ENCODE results near the gene PLS1.

The PLS1 gene

DNA sequence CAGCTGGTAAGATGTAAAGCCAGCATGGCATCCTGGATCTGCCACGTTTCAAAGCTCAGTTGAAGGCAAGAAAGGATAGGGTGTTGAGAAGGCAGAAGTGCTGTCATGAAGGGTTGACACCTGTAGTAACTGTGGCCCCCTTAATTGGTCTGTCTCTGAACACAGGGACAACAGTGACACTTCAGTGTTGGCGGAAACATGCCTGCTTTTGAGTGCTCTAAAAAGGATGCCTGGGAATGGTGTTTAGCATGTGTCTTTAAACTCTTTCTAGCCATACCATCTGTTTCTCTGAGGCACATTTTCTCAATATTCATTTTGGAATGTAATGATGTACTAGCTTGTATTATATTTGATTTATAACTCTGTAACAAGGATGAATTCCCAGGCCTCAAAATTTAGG is 42.1 kb downstream of the PLS1 start:
- no peak for DNase-seq (ENCODE audit: low spot score)

DNA sequence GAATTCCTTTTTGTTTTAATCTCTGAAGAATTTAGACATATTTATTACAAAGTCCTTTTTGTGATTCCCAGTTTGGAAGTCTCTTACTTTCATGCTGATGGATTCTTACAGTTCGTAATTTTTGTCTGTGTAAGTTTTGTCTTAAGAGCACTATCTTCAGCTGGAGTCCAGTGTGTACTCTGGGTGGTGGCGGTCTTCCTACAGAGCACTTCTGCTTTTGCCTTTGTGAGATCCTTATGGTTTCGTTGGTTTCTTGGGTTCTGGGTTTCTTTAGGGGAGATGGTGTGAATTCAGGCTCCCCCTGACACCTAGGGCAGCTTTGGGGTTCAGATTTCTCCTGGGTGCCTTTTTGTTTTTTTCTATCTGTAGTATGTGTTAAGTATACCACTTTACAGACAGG is 45.3 kb downstream of the PLS1 start:
- DNase-seq (ENCODE audit: low spot score) = no peak

DNA sequence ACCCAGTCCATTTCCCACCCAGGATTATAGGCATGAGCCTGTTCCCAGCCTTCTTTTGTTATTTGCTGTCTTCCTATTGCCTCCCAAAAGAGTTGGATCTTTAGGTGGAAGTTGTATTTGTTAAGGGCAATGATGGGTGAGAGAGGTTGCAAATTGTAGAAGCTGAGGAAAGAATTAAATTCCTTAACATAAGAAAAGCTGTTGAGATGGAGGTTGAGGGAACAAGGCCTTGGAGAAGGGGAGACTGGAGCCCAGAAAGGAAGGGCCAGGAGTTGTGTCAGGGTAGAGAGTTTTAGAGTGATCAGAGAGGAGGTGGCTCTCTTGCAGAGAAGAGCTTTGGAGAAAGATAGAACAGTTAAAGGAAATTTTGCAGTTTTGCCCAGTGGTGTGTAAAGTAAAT is 46.8 kb downstream of the PLS1 start:
- no peak for DNase-seq (ENCODE audit: low spot score)

DNA sequence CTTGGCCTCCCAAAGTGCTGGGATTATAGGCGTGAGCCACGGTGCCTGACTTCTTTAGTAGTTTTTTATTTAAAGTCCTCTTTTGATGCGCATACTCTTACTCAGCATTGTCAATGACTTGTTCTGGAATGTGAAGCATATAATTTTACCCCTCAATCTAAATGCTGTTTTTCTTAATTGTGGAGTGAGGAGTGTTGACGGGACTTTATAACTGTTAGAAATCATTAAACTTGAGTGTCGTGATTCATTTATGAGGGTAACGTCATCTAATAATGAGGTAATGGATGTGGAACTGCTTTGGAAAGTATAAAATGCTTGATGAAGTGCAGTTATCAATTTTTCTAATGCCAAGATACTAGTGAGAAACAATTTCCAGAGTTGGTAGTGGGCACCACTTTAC is 48.3 kb downstream of the PLS1 start:
- DNase-seq (ENCODE audit: low spot score) = no peak

DNA sequence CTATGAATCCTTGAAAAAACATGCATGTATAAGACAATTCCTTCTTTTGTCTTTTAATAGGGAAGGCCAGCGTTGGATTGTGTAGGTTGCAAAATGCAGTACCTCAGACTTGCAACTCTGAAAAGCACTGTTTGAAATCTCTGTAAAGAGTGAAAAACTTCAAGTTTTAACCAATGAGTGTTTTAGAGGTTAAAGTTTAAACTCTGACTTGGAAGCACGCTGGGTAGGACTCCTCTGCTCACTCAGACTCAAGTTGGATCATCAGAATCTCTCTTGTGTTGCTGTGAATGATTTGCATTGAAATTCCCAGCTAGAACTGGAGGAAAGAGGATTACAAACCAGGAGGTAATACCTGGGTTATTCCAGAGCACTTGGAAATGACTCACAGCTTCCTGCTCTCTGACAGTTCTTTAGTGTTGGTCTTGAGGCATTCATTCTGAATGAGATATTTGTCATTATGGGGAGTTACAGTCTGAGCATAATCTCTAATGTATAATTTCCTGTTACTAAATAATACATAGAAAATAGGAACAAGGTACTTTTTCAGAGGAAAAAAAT is 49.1 kb downstream of the PLS1 start:
- peak; percentile 60 for DNase-seq (ENCODE audit: low spot score)

DNA sequence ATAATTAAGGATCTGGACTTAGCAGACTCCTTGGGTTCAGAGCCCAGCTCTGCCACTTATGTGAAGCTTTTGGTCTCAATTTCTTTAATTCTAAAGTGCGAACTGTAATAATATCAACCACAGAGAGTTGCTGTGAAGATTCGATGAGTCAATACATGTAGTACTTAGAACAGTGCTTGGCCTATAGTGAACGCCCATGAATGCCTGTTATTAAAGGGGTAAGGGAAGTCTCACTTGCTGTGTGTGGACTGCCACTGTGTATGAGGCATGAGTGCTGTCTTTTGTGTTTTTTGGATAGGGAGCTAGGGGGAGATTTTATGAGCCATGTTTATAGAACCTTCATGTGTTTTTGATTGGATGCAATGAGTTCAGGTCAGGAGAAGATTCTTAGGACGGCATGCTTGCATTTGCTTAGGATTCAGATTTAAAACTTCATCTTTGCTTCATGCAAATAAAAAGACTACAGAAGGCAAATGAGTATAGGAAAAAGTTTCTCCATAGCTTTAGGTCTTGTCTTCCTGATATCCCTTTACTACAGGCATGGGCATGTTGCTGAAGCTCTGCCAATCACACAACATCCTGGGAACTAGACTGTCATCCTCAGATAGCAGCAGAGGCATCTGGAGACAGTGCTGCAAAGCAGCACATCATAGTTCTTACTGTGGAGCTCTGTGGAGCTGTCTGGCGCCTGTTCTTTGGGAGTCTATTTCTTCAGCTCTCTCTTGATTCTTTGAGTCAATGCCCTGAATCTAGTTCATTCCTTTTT is 50.0 kb downstream of the PLS1 start:
- no peak for DNase-seq (ENCODE audit: low spot score)

DNA sequence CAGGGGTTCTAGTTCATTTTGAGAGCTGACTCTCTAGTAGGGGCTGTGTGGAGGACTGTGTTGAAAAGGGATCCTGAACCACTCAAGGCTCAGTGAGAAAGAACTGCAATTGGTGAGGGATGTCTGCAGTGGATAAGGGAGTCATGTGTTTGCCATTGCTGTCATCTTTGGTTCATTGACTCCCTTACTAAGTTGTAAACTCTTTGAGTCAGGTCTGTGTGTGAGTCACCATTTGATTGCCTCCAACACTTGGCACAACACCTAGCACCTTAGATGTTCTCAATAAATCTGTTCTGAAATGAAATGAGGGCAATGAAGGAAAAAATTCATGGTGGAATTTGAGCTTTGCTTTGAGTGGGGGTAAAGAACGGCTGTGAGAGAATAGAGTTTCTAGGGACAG is 51.7 kb downstream of the PLS1 start:
- no peak for DNase-seq (ENCODE audit: low spot score)

DNA sequence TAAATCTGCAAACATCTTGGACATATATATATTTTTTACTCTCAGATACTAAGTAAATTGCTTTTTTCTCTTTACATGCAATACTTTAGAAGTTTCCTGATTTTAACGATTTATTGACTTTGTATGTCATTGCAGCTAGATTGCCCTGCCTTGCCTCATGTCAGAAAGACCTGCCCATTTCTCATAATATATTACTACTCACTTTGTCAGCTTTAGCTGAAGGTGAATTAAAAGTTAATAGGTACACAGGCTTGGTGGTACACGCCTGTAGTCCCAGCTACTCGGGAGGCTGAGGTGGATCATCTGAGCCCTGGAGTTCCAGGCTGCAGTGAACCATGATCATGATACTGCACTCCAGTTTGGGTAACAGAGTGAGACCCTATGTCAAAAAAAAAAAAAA is 52.8 kb downstream of the PLS1 start:
- no peak for DNase-seq (ENCODE audit: low spot score)

DNA sequence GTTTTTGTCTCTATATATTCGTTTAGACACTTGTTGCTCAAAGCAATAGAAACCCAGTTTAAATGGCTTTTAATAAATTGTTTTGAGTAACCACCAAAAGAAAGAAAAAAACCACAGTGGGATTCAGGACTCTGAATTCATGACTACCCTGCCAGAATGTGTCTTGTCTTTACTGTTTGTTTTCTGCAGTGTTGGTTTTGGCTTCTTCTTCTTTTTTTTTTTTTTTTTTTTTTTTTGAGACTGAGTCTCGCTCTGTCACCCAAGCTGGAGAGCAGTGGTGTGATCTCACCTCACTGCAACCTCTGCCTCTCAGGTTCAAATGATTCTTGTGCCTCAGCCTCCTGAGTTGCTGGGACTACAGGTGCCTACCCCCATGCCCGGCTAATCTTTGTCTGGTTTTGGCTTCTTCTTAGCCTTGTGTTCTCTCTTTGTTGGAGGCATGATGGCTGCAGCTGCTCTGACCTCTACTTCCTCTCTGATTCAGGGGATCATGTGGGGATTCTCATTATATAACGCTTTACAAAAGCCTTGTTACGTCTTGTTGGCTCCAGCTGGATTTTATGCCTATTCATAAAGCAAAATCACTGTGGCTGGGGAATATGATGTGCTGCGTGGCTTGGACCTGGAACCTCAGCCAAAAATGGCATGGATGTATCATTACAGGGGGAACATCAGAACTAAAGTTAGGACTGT is 54.0 kb downstream of the PLS1 start:
- DNase-seq (ENCODE audit: low spot score) = no peak

DNA sequence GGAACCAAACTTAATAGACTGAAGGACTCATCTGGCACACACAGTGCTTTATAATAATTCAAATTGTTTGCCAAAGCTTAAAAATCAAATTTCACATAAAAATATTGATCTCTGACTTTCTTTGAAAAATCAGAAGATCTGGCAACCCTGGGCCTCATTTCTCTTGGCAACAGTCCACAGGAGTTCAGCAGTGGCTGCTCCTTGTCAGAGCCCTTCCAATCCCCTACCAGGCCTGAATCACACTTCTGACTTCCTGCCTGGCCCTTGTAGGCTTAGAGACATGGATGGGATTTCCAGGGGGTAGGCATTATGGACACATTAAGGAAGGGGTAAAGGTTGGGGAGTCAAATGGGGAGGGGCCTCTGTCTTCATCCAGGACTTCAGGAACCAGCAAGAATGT is 55.5 kb downstream of the PLS1 start:
- DNase-seq (ENCODE audit: low spot score) = no peak

DNA sequence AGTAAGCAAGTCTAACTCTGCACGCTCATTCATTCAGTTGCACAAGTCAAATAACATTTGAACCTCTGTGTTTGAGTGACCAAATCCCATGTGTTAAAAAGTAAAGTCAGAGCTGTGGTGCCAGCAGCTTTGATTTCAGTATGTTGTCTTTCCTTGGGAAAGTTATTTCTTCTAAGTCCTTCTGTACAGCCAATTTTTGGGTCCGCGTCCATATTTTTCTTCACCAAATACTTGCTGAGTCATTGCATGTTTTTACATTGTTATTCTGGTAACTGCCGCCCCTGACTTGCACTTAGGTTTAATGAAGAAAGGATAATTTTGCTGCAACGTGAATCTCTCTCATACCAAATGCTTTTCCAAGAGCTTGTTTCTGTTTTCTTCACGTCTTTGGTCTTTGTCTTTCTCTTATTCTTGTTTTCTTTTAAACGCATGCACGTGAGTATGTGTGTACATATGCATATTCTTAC is 56.7 kb downstream of the PLS1 start:
- no peak for DNase-seq (ENCODE audit: low spot score)

DNA sequence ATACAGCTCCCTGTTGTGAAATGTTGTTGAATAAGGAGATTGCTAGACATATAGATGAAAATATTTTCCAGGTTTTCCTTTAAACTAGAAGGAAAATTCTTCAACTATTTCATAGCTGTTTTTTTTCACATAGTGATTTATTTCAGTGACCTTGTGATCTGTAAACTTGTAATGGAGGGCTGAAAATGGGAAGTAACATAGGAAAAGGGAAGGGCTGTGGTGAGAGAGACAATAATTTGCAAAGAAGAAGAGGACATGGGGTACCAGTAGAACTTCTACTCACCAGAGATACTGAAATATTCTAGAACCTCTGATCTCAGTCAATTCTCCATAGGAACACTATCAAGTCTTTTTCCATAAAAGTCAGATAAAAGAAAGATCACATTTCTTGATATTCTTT is 60.4 kb downstream of the PLS1 start:
- no peak for DNase-seq (ENCODE audit: low spot score)

DNA sequence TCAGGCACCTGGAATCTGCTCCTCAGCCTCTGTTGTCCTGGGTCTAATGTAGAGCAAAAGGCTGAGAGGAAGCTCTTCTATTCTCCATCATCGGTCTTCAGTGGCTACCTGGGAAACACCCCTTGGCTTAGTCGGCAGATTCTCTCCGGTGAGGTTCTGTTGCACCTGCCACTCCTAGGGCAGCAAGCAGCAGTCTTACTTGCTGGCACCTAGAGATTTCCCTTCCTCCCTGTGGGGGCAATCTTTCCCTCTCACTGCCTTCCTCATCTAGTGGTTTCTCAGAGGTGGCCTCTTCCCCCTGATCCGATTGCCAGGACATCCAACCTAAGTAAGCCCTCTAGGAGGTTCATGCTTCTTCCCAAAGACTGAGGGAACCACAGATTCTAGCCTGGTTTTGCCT is 60.8 kb downstream of the PLS1 start:
- no peak for DNase-seq (ENCODE audit: low spot score)

DNA sequence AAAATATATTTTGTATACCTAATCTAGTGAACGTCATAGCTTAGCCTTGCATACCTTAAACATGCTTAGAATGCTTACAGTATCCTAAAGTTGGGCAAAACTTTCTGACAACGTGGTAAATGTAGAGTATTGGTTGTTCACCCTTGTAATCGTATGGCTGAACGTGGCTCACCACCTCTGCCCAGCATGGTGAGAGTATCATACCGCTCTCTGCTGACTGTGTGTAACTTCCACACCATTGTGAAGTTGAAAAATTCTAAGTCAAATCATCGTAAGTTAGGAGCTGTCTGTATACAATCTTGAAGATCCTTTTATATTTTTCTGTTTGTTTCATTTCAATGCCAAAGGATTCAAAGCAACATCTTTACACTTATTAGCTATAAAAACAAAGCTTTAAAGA is 64.2 kb downstream of the PLS1 start:
- no peak for DNase-seq (ENCODE audit: low spot score)

DNA sequence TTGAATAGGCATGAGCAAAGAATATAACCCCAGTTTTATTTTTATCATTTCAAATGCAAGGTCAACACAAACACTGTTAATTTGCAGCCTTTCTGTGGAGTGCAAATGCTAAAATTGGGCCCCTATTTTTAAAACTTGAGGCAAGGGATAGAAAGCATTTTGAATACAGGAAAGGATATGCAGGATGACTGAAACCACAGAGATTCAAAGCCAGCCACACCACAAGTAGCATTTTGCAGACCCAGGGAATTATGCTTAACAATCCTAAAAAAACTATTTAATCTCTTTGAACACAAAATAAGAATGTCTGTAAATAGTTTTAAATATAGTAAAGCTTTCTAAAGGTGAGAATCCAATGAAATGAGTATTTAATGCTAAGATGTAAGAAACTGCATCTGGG is 64.7 kb downstream of the PLS1 start:
- DNase-seq (ENCODE audit: low spot score) = no peak

DNA sequence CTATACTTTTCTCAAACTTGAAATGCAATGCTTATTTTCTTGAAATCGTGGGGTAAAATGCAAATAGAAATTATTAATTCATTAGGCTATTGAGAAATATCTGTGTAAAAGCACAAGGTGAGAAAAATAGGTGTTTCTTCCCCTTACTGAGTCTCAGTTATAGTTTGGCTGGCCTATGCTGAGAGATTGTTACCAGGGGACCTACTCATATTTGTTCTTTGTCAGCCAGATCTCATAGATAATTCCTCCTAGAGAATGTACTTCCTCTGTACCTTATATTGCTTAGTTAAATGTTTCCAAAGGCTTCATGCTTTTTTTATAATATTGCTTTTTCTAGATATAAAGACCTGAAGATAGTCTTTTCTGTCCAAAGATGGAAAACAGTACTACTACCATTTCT is 67.7 kb downstream of the PLS1 start:
- DNase-seq (ENCODE audit: low spot score) = no peak

DNA sequence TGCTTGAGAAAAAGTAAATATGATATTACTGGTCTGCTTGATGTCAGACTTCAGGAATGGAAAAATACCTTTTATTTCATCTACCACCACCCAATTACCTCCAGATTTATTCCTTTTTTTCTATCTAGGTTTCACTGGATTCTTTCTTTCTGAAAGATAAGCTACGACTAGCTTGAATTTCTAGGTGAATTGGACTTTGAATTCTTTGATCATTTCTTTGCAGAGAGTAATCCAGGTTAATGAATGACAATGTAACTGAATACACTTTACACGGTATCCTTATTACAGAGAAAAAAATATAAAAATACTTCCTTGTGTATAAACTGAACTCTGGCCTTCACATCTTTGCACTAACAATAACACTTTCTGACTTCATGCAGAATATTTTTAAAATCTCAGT is 68.1 kb downstream of the PLS1 start:
- DNase-seq (ENCODE audit: low spot score) = no peak

DNA sequence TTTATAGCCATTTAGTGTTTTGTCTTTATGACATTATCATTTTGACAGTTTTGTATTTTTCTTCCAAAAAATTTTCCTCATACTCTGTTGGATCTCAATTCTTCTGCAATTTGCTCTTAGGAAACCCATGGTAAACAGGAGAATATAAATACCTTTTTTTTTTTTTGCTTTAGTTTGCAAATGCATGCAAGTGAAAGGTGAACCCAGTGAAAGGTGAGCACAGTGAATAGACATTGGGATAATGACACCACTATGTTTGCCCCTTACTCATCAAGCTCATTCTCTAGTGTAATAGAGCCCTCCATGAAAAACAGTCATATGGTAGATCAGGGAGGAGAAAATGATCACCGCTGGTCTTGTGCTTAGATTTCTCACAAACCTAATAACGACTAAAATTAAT is 68.6 kb downstream of the PLS1 start:
- DNase-seq (ENCODE audit: low spot score) = no peak

DNA sequence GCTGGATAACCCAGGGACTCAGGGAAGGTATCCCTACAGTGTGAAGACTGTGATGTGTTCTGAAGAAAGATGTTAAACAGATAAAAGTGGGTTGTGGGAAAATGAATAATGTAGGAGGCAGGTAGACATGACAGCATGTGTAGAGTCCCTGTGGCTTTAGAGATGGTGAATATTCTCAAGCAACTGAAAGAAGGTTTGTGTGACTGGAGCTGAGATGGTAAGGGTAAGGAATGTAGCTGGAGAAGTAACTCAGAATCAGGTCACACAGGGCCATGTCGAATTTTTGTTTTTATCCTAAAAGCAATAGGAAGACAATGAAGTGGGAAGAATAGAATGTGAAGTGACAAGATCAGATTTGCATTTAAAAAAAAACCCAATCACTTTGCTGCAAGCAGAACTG is 73.9 kb downstream of the PLS1 start:
- no peak for DNase-seq (ENCODE audit: low spot score)

DNA sequence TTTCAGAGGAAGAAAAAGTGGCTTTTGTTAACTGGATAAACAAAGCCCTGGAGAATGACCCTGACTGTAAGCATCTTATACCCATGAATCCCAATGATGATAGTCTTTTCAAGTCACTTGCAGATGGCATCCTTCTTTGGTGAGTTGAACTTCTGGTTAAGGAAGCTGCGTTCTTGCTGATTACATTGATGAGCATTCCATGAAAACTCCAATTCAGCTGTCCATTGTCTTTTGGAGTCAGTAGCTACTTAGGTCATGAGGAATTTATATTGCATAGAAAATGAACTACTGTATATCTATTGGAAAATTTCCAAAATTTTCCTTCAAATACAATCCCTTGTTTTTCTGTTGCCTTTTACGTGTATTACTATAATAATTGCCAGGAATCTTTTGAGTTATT is 80.0 kb downstream of the PLS1 start:
- no peak for DNase-seq (ENCODE audit: low spot score)

DNA sequence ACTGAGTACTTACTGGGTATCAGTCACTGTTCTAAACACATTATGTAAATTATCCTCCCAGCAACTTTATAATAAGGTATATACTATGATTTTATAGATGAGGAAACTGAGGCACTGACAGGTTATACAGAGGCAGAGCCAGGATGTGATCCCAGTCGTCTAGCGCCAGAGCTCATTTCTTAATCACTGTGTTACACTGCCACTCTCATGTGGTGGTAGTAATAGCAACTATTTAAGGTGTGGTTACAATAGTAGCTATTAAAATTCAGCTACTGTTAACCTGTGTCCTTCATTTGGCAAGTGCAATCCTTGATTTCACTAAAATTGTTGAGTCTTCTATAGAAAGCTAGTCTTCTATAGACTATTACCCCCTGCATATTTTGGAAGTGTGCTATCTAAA is 84.5 kb downstream of the PLS1 start:
- no peak for DNase-seq (ENCODE audit: low spot score)

DNA sequence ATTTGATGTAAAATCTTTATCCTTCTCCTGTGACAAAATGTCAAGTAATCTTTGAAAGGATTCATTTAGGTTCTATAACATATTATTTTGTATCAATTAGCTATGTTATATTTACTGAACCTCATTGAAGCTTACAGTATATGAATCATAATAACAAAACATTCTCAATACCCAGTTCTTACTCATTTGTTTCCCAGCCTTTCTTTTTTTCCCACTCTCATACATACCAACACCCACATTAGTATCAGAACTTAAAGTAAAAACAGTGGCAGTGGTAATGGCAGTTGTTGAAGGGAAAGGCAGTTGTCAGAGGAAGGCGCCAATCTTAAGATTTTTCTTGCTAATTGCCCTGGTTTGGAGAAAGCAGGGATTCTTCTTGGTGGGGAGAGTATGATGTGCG is 94.4 kb downstream of the PLS1 start:
- no peak for DNase-seq (ENCODE audit: low spot score)

DNA sequence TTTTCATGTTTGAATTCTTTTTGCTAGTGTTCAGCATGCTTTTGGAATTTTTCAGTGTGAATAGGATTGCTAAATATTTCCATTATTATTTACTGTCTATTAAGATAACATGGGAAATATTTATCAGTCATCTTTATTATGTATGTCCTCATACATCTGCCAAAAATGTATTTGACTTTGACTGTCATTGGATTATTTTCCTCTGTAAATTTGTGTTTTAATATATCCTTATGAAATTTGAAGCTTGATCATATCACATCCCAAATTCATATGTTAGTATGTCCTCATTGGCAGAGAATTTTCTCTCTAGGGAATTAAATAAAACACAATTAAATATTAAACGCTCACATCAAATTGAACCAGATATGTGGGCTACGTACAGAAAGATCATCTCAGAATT is 95.3 kb downstream of the PLS1 start:
- no peak for DNase-seq (ENCODE audit: low spot score)

All from SW480 (cell line).